Amniotic stem cell (primary cell): ENCODE results near the gene TBCD.

ENCODE experiments used
- DNase-seq: peaks from one replicate; lab custom pipeline; 2025; lab: John Stamatoyannopoulos, UW

The TBCD gene

DNA sequence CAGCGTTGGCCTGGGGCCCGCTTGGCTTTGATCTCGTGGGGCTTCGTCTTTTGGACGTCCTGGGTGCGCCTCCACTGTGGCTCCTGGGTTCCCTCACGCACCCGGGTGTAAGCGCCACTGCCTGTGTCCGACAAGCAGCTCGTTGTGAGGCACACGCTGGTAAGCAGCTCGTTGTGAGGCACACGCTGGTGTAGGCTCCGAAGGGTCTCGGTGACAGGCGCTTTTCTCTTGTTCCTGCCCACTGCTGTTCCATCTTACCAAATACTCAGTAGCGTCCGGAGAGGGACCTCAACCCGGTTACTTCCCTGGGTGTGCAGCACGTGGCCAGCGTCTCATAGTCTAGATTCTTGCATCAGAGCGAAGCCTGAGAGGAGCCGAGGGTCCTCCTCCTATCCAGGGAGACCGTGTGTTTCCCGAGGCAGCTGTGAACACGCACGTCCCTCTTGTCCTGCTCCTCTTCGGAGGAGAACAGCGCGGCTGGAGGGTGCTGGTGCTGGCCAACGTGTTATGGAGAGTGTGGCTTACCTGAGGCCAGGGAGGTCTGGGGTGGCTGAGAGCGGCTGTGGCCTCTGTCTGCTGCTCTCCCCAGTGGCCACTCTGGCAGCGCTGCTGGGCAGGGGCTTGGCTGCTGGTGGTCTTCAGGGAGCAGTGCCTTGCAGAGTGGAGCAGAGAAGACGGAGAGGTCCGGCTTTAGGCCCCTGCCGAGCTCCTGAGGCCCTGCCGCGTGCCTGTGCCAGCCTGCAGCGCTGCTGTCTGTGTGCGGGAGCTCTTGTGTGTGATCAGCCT lies 120.1 kb downstream of the TBCD start:
- DNase-seq: no peak

DNA sequence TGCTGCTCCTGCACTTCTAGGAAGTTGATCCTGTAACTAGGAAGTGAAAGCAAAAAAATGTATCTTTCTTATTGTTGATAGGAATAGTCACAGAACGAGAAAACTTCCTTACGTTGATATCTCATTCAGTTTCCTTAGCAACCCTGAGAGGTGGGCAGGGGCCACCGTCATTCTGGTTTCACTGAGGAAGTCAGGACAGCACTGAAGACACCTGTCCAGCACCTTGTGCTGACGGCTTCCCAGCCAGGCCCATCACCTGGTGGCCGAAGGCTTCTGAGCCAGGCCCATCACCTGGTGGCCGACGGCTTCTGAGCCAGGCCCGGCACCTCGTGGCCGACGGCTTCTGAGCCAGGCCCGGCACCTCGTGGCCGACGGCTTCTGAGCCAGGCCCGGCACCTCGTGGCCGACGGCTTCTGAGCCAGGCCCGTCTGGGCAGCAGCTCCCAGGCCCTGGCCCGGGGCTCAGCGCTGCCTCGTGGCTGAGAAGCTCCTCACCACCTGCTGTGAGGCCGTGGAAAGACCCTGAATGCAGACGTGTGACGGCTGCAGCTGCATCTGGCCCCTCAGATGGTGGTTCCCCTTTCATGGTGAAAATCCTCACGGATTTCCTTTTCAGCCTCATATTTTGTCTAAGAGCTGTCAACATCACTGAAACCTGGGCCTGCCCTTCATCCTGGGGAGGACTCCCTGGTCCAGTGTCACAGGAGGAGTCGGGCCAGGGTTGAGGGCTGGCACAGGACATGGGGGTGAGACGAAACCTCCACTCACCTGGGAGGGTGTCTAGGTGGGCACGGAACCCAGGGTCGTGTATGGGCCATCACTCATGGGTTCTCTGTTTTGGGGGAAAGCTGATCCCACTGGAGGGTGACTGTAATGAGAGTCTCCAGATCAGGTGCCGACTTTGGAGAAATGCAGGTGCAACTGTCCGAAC lies 121.0 kb downstream of the TBCD start:
- DNase-seq: no peak

DNA sequence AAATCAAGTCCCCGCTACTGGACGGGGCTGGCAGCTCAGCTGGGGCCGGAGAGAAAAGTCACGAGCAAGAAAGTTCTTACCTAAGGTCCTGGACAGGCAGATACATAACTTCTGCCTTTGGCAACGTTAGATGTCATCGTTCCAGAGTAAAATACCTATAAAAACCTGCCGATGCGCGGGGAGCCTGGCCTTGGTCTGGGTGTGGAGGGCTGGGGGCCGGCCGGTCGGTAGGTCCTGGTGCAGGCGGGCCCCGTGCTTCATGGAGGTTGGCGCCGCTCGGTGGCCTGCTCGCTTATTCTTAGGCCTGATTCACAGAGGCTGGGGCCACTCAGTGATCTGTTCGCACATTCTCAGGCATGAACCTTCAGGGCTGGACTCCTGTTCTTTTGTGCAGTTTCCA lies 121.7 kb downstream of the TBCD start:
- no peak for DNase-seq

DNA sequence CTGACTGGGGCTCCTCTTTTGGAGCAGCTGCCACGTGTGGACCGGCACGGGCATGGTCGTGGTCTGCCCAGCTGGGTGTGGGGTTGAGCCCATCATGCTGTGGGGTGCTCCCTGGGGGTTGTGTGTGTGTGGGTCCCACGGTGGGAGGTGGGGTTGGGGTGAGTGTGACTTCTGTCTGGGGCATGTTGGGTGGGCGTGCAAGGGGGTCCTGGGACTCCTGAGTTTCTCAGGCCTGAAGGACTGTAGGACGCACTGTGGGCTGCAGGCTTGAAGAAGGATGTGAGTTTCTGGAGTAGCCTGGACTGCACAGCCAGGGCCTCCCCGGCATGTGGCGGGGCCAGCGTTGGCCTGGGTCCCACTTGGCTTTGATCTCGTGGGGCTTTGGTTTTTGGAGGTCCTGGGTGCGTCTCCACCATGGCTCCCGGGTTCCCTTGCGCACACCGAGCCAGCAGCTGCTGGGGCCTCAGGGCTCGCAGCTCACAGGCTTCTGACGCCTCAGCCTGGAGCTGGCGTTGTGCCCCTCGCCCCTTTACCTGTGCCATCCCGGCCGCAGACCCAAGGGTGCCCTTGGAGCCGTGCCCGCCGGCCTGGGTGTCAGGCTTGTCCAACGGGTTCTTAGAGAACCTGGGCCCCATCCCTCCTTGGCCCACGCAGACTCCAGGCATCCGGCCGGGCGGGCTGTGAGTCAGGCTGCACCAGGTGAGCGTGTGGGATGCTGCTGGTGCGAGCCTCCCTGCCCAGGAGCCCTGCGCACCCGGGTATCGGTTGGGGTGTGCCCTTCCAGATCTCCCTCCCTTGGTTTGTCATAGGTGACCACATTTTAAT lies 122.4 kb downstream of the TBCD start:
- no peak for DNase-seq

DNA sequence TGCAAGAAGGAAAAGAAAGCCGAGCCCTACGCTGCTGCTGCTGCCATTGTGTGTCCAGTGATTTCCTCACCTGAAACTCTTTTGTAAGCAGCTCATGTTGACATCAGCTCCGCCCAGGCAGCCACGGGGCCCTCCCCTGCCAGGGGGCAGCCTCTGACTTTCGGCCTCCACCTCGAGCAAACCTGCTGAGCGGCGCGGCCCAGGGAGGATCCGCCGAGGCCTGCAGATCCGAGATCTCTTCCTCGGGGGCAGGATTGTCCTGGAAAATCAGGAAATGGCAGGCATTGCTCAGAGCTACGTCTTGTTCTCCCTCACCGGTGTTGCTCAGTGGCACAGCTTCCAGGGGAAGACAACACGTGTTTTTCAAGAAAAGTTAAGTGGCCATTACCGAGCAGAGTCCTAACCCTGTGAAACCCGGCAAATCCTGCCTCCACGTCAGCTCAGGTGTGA lies 123.6 kb downstream of the TBCD start:
- no peak for DNase-seq

DNA sequence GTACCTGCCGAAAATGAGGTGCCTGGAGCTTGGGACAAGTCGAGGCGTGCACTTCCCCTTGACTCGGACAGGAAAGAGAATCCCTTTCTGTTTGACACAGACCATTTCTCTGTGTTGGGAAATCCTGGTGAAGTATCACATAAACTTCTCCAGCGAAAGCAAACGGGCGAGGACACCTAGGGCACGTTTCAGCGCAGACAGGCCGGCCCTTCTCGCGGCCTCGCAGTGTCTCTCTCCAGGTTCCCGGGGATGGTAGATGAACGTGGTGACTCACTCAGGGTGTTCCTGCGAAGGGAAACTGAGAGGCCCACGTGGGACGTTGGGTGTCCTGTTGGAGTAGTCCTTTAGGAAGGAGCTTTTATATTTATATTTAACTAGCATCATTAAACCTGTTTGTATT lies 124.3 kb downstream of the TBCD start:
- no peak for DNase-seq

DNA sequence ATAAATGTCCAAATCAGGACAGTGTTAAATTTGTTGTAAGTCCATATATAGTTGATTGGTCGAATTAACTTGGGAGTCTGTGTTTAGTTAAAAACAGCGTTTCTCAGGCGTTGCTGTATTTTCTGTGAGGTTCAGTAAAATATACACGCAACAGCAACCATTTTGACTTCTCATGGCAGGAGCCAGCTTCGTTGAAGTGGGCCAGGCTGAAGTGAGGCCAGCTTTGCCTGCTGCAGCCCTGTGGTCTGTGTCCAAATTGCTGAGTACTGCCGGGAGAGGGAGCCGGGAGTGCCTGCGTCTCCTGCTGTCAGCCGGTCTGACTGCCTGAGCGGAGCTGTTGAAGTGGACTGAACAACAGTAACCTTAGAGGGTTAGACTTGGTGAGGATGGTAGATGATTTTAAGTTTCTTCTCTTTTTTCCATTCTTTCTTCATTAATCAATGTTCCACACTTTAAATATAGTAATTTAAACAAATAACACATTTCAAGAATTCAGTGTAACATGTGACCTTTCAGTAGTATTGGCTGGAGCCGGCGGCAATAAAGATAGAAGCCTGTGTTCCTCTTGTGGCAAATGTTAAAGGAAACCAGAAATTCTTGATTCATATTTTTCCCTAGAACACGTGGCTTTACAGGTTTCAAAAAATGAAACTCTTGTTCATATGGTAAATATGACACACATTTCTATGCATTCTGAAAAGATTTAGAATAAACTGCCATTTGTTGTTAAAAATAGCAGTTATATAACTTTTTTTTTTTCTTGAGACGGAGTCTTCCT lies 124.9 kb downstream of the TBCD start:
- no peak for DNase-seq

DNA sequence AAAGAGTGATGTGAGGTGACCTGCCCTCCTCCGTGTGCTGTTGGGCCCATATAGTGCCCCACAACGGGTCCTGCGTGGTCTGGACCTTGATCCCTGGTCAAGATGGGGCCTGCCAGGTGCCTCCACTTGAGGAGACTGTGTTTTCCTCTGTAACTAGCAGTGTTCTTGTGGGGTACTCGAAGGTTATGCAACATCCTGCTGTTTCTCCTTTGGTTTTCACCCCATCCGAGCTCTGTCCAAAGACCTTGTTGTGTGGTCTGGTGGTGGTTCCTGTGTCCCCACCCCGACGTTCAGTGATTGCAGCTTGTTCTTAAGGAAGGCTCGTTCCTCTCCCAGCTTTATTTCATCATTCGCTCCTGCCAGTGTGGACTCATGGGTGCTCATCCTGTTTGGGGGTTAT lies 126.7 kb downstream of the TBCD start:
- DNase-seq: no peak

DNA sequence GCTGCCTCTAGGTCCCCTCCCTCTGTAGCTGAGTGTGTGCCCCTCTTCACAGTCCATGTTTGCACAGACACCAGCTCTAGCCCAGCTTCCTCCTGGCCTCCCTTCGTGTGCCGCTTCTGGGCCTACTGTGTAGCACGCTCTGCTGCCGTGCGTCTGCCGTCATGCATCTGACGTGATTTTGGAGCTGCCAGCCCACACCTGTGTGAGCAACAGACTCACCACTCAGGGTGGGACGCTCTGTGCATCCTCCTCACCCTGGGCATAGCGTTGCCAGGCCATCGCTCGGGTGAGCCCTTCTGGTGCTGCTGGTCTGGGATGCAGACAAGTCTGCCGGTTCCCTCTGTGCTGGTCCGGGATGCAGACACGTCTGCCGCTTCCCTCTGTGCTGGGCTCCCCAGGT lies 127.4 kb downstream of the TBCD start:
- no peak for DNase-seq

DNA sequence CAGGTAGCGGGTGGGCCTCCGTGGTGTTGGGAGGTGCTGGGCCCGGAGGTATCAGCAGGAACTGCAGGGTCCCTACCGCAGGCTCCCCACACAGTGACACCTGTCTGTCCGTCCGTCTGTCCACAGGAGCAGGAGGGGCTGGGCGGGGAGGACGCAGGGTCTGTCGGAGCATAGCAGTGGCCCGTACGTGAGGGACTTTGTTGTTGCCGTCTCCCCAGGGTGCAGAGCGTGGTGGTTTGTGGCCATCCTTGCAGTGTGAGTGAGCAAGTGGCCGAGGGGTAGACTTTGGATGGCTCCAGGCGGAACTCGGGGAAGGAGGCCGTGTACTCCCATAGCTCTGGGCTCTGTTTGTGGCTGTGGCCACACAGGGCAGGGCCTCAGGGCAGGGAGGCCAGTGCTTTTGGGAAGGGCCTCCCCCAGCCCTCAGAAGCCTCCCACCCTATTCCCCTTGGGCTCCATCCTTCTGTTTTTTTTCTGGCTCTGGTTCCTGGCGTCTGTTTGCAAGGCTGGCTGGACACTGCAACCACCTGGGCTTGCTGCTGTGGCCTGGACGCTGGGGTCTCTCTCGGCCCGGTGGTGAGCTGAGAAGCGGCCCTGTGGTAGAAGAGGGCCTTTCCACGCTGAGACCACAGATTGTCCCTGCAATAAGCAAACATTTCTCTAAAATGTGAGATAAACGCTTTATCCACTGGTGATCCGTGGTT lies 128.9 kb downstream of the TBCD start:
- DNase-seq: no peak

DNA sequence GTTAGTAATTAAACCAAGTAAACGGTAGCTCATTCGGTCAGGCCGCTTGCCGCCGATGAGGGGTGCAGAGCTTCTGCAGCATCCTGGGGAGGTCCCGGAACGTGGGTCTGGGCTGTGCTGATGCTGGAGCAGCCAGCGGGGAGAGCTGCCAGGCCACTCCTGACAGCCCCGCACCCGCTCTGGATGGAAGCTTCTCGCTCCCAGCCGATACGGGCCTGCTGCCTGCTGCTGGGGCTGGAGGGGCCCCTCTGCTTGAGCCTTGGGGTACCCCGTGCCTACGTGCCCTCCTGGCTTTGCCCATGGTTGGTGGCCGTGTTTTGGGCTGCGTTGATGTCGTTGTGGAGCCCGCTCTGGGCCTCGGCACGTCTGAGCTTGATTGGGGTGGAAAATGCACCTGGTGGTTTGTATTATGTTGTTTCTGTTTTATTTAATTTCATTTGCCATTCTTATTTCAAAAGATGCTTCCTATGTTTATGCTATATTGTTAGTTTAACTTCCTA lies 129.5 kb downstream of the TBCD start:
- no peak for DNase-seq

DNA sequence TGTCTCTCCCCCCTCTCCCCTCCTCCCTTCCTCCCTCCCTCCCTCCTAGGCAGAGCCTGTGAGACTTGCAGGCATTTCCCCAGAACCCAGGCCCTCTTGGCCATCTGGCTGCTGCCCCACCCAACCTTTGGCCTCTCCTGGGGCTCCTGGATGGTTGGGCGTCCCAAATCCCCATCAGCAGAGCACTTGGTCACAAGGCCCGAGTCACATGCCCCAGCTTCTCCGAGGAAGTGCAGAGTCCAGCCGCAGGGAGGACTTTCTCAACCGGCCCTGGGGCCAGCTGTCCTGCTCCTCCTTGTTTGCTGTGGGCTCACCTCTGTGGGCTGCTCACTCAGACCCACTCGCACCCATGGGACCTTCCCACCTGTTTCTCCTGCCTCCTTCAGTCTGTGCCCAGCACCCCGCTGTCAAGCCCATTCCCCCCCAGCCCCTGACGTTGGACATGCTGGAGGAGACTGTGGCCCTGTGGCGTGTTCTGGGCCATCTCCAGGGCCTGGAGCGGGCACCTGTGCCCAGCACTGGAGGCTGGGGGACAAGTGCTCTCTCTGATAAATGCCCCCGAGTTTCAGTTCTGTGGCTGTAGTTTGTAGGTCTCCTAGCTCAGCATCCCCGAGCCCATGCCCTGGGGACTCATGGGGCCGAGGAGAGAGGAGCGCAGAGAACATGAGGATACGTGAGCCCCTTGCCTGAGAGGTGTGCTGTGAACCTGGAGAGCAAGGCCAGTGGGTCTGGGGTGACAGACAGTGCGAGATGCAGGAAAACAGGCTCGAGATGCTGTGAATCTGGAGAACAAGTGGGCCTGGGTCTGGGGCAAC lies 130.2 kb downstream of the TBCD start:
- DNase-seq: no peak

DNA sequence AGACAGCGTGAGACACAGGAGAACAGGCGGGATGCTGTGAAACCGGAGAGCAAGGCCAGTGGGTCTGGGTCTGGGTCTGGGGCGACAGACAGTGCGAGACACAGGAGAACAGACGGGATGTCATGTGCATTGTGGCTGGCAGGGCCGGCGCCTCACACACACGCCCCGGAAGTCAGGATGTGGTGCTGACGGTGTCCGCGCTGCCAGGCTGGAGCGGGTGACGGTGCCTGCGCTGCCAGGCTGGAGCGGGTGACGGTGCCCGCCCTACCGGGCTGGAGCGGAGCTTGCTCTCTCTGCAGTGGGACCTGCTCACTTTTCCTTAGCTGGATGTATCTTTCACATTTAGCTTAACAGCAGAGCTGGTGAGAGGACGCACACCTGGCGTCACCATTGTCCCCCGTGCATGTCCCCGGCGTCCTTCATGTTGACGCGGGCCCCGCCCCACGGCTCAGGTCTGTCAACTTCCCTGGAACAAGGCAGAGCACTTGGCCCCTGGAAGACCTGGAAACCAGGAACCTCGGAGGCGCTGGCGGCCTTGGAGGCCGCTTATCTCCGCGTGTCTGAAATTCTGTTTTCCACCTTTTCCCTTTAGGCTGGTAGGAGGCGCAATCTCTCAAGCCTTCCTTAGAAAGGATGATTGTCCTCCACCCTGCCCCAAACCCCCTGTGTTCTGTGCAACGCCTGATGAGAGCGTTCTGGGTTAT lies 131.0 kb downstream of the TBCD start:
- DNase-seq: no peak

DNA sequence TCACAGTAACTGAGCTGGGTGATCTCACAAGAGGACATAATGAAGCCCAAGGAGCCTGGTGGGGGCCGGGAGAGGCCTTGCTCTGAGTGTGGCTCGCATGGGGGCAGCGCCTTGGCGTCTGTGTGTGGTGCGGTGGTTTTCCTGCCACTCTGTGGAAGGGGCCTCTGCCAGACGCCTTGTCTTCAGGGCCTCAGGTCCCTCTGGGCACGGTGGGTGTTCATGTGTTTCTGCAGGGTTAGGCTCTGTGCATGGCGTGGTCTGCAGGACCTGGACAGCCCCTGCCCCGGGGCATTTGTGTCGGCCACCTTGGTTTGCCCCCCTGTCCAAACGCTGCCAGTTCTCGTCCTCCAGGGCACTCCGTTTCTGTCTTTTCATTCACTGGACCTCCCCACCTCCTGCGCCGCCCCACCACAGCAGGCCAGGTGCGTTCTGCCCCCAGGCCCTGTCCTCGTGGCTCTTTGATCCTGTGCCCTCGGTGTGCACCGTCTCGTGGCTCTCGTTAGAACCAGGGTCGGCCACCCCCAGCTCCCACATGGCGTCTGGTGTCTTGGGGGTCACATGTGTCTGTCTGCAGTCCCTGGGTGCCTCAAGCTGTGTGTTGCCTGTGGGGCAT lies 131.7 kb downstream of the TBCD start:
- no peak for DNase-seq

DNA sequence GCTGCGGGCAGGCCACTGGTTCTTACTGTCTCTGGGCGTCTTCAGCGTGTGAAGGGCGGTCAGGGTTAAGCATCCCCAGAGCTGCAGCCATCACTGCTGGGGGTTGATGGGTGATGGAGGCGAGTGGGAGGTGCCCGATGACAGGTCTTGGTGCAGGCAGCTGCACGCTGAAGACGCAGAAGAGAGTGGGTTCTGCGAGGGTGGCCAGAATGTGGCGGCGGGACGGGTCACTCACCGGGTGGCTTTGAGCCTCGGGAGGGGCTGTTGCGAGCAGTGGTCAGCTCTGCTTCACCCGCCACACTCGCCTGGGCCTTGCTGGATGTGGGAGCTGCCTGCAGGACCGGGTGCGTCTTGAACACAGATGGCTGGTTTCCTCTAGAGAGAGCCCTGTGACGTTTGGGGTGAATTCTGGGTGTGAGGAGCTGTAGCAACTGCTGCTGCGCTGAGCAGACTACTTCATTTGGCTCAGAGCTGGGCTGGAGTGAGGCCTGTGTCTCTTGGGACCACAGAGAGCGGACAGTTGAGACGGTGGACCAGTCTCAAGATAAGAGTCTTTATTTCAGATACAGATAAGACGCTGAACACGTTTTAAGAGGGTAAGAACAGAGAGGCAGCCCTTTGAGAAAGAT lies 132.6 kb downstream of the TBCD start:
- no peak for DNase-seq

DNA sequence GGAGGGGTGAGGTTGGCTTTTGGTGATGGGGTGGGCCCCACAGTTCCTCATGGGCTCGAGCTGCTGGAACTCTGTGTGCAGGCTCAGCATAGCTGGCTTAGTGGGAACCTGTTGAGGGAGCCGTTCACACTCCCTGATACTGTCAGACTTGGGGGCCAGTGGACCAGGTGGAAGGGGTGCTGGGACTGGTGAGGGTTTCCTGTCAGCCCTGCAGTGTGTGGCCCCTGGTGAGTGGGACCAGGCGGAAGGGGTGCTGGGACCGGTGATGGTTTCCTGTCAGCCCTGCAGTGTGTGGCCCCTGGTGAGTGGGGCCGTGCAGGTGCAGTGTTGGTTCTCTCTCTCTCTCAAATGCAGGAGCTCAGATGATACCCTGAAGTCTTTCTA lies 133.1 kb downstream of the TBCD start:
- no peak for DNase-seq

DNA sequence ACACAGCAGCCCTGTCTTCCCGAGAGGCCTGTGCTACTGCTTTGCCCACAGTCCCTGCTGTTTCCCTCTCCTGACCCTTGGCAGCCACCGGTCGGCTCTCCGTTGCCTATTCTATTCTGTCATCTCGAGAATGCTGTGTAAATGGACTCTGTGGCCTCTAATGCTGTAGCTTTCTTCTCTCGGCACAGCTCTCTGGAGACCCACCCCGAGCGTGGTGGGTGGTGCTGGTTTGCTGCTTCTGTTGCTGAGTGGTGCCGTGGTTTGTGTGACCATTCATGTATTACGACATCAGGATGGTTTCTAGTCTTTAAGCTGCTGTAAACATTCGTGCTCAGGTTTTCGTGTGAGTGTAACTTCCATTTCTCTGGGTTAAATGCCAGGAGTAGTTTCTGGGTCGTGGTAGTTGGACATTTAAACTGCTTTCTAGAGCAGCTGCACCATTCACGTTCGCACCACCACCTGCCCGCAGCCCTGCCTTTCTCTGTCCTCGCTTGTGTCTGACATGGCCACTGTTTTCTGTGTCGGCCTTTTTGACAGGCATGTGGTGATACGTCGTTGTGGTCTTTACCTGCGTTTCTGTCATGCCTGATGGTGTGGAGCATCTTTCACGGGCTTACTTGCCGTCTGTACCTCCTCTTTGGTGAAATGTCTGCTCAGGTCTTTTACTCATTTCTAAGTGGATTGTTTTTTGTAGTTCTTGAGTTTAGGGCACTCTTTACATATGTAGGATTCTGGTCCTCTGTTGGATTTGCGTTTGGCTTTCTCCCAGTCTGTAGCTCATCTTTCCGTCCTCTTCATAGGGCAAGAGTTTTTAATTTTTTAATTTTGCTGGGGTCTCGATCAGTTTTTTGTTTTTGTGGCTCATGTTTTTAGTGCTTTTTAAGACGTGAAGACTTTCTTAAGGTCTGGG lies 135.6 kb downstream of the TBCD start:
- no peak for DNase-seq
